ENCODE data around the gene ZNF423. TPM values are rescaled to one million over a fixed set of nuclear protein-coding genes. Genes with fewer than 3 reads are reported as not detected.

Gene ZNF423
- total RNA-seq, 1 donor from 2014 or later = 49.8 TPM

DNA sequence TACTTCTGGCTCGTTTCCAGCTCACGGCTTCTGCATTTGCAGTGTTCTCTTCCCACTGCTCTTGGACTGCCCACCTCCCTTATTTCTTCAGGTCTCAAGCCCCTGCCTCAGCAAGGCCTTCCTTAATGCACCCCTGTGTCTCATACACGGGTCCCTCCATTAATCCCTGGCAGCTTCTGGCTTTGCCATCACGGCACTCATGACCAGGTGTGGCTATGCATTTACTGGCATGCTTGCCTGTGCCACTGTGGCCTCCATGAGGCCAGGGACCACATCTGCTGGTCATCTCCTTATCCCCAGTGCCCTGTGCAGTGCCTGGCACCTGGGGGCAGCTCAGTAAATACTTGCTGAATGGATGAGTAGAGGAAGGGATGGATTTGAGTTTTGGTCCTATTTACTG, 368.2 kb downstream of the ZNF423 start:
- Mint-ChIP-seq H3K4me1 (ENCODE audit: low read depth) (no peaks in the 10 kb centered on the region), H3K27ac (no peak overlapping the region), H3K9me3 (ENCODE audit: low read depth) (no peaks in the 10 kb centered on the region), H3K4me3 (ENCODE audit: low read depth) (no peak overlapping the region), H3K27me3 (peaks cover 4% of the 10 kb centered on the region), H3K36me3 (ENCODE audit: insufficient read depth) (peaks cover 2% of the 10 kb centered on the region)
- no peak for DNase-seq (ENCODE audit: low spot score, unreplicated experiment)
- TF ChIP-seq, protein P1, sequence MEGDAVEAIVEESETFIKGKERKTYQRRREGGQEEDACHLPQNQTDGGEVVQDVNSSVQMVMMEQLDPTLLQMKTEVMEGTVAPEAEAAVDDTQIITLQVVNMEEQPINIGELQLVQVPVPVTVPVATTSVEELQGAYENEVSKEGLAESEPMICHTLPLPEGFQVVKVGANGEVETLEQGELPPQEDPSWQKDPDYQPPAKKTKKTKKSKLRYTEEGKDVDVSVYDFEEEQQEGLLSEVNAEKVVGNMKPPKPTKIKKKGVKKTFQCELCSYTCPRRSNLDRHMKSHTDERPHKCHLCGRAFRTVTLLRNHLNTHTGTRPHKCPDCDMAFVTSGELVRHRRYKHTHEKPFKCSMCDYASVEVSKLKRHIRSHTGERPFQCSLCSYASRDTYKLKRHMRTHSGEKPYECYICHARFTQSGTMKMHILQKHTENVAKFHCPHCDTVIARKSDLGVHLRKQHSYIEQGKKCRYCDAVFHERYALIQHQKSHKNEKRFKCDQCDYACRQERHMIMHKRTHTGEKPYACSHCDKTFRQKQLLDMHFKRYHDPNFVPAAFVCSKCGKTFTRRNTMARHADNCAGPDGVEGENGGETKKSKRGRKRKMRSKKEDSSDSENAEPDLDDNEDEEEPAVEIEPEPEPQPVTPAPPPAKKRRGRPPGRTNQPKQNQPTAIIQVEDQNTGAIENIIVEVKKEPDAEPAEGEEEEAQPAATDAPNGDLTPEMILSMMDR (IDR thresholded peaks at IDR 0.05; ENCODE audit: unreplicated experiment) = no peak

DNA sequence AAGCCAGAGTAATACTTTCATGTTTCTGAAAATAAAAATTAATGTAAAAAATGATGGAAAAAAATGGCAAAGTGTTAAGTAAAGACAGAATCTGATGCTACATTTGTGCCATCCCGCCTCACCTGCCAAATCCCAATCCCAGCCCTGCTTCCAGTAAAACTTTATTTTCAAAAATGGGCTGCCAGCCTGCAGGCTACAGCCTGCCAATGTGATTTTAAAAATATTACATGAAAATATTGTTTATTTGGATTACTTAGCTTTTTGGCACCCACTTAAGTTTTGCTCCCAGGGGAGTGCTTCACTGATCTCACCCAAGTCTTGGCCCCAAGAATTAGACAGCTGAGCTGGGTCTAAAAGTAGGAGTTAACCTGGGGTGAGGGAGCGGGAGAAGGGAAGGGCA, 369.5 kb downstream of the ZNF423 start:
- peaks cover 2% of the 10 kb centered on the region for H3K36me3 Mint-ChIP-seq (ENCODE audit: insufficient read depth)
- no peak overlapping the region for H3K4me3 Mint-ChIP-seq (ENCODE audit: low read depth)
- TF ChIP-seq, protein P1 (IDR thresholded peaks at IDR 0.05; ENCODE audit: unreplicated experiment) = no peak
- H3K4me1 Mint-ChIP-seq (ENCODE audit: low read depth) = peaks cover 4% of the 10 kb centered on the region
- H3K9me3 Mint-ChIP-seq (ENCODE audit: low read depth) = no peaks in the 10 kb centered on the region
- no peak for DNase-seq (ENCODE audit: low spot score, unreplicated experiment)
- peaks cover 13% of the 10 kb centered on the region for H3K27me3 Mint-ChIP-seq
- no peak overlapping the region for H3K27ac Mint-ChIP-seq

DNA sequence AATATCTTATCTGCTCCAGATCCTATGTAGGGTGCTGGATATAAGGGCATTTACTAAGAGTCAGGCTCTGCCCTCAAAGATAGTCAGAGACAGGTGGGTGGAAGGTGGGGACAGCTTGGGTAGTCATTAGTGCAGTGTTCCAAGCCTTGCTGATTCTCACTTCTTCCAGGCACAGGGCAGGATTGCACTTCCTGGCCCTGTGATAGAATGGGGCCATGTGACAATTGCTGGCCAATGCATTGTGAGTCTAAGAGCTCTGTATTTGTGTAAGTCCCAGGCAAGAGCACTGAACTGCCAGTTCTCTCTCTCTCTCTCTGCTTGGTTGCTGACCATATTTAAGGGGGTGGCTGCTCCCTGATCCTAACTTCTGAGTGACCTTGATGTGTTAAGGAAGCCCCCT, 370.2 kb downstream of the ZNF423 start:
- H3K4me3 Mint-ChIP-seq (ENCODE audit: low read depth) = no peak overlapping the region
- TF ChIP-seq, protein P1 (IDR thresholded peaks at IDR 0.05; ENCODE audit: unreplicated experiment) = no peak
- H3K27me3 Mint-ChIP-seq = peaks cover 17% of the 10 kb centered on the region
- DNase-seq (ENCODE audit: low spot score, unreplicated experiment) = no peak
- H3K9me3 Mint-ChIP-seq (ENCODE audit: low read depth) = peaks cover 3% of the 10 kb centered on the region
- peaks cover 7% of the 10 kb centered on the region for H3K4me1 Mint-ChIP-seq (ENCODE audit: low read depth)
- H3K36me3 Mint-ChIP-seq (ENCODE audit: insufficient read depth) = no peaks in the 10 kb centered on the region
- no peak overlapping the region for H3K27ac Mint-ChIP-seq

DNA sequence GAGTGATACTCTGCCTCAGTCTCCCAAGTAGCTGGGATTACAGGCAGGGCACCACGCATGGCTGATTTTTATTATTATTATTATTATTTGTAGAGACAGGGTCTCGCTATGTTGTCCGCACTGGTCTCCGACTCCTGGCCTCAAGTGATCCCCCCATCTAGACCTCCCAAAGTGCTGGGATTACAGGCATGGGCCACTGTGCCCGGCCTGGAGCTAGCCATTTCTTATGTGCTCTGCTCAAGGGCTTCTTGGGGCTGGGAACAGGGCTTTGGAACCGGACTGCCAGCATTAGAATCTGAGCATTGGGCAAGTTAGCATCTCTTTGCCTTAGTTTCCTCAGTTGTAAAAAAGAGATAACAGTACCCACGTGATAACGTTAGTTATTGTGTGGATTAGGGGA, 371.0 kb downstream of the ZNF423 start:
- Mint-ChIP-seq H3K9me3 (ENCODE audit: low read depth) (peaks cover 3% of the 10 kb centered on the region), H3K27me3 (peaks cover 17% of the 10 kb centered on the region), H3K4me1 (ENCODE audit: low read depth) (peaks cover 7% of the 10 kb centered on the region), H3K4me3 (ENCODE audit: low read depth) (no peak overlapping the region), H3K36me3 (ENCODE audit: insufficient read depth) (no peaks in the 10 kb centered on the region), H3K27ac (no peak overlapping the region)
- DNase-seq (ENCODE audit: low spot score, unreplicated experiment) = no peak
- TF ChIP-seq, protein P1 (IDR thresholded peaks at IDR 0.05; ENCODE audit: unreplicated experiment) = no peak

DNA sequence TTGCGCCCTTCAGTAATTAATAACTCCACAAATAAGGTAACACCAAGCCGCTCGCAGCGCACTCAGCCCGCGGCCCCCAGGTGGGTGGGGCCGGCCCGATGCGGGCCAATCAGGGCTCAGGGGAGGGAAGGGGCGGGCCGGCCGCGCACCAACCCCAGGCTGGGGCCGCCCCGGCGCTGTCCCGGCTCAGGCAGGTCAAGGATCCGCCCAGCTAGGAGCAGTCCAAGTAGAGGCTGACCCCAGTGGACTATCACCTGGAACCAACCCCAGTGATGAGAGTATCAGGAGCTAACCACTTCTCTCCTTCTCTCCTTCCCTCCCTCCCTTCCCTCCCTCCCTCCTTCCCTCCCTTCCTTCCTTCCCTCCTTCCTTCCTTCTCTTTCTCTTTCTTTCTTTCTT, 371.5 kb downstream of the ZNF423 start:
- H3K4me3 Mint-ChIP-seq (ENCODE audit: low read depth) = peak overlapping the region; percentile 32
- no peaks in the 10 kb centered on the region for H3K36me3 Mint-ChIP-seq (ENCODE audit: insufficient read depth)
- H3K27ac Mint-ChIP-seq = no peak overlapping the region
- peaks cover 3% of the 10 kb centered on the region for H3K9me3 Mint-ChIP-seq (ENCODE audit: low read depth)
- peaks cover 7% of the 10 kb centered on the region for H3K4me1 Mint-ChIP-seq (ENCODE audit: low read depth)
- H3K27me3 Mint-ChIP-seq = peaks cover 22% of the 10 kb centered on the region
- DNase-seq (ENCODE audit: low spot score, unreplicated experiment) = peak; percentile 46
- TF ChIP-seq, protein P1 (IDR thresholded peaks at IDR 0.05; ENCODE audit: unreplicated experiment) = no peak
